Lung (tissue), 12 donors: ENCODE measurements around the gene PEX14. TPM values are rescaled to one million over a fixed set of nuclear protein-coding genes. Genes with fewer than 3 reads are reported as not detected.
"Not testable (repeated sequence)": the region's sequence is repeated elsewhere in the genome, so short reads cannot be mapped to it uniquely, and the experiment has no call there.

Source experiments
- ATAC-seq: fragments of 200-7000 bp; cut with Tn5 transposase; one replicate; pipeline ENCODE4 v1.9.1; 2020; ENCODE audit warnings: moderate number of reproducible peaks; ENCODE audit not compliant: insufficient read depth, low FRiP score
- DNase-seq, 3 donors: peaks; one replicate each; pipeline ENCODE4 v3.0.0-alpha.2; 2013 to 2017
- H3K27ac ChIP-seq, 2 donors: one replicate each; pipeline ENCODE4 v1.5.1; 2013; ENCODE audit warnings: mild to moderate bottlenecking in 2 of 2, moderate library complexity in 2 of 2, control low read depth in 1 of 2, inconsistent platforms in 1 of 2, low read depth in 1 of 2, low read length in 1 of 2
- H3K27me3 ChIP-seq, 3 donors: one replicate each; pipeline ENCODE4 v1.5.1; 2013; ENCODE audit warnings: low read length in 2 of 3; ENCODE audit not compliant: control insufficient read depth in 3 of 3, insufficient read depth in 3 of 3
- H3K36me3 ChIP-seq, 4 donors: one replicate each; pipeline ENCODE4 v1.5.1; 2013; ENCODE audit warnings: low read length in 4 of 4, mild to moderate bottlenecking in 1 of 4, moderate library complexity in 1 of 4; ENCODE audit not compliant: control insufficient read depth in 4 of 4, insufficient read depth in 4 of 4
- H3K4me1 ChIP-seq, 5 donors: one replicate each; pipeline ENCODE4 v1.5.1; 2013; ENCODE audit warnings: low read length in 5 of 5, mild to moderate bottlenecking in 2 of 5, moderate library complexity in 1 of 5; ENCODE audit not compliant: control insufficient read depth in 5 of 5, insufficient read depth in 5 of 5
- H3K4me3 ChIP-seq: one replicate; pipeline ENCODE4 v1.5.1; 2013; ENCODE audit warnings: mild to moderate bottlenecking, control low read depth, moderate library complexity
- H3K9ac ChIP-seq, 2 donors: one replicate each; pipeline ENCODE4 v1.5.1; 2013; ENCODE audit warnings: low read length in 2 of 2, control low read depth in 1 of 2; ENCODE audit not compliant: insufficient read depth in 1 of 2
- H3K9me3 ChIP-seq, 4 donors: one replicate each; pipeline ENCODE4 v1.5.1; 2013; ENCODE audit warnings: low read length in 3 of 4, mild to moderate bottlenecking in 1 of 4, moderate library complexity in 1 of 4; ENCODE audit not compliant: control insufficient read depth in 4 of 4, insufficient read depth in 3 of 4
- CTCF ChIP-seq: IDR thresholded peaks from 2 replicates; pipeline ENCODE4 v1.5.1; 2012; ENCODE audit warnings: mild to moderate bottlenecking; ENCODE audit errors: control extremely low read depth, extremely low read depth
- WGBS, 2 donors: extraction: QIAGEN DNeasy Blood & Tissue Kit; methylation state at CpG; one replicate each; pipeline ENCODE4 v1.1.7; 2013; 5-methylcytosine and 5-hydroxymethylcytosine counted together
- polyA plus RNA-seq, 2 donors: library from polyadenylated mRNA; stranded (reverse); fragments of 200-250 nt; gene quantifications; one replicate each; pipeline ENCODE4 v1.2.1, GENCODE V29; 2013
- total RNA-seq, 2 donors: library from RNA; depleted of rRNA in 1 of 2; stranded (reverse); fragments of >200 nt in 1 of 2; gene quantifications; one replicate each; pipeline ENCODE4 v1.2.1, GENCODE V29; 2014 to 2021
- donor health status: control.
- donor health status: control.
- donor health status: Bipolar disorder and iron deficiency.
- donor health status: healthy.
- donor health status: DM: yes; HTN: yes; CAD: no.

The PEX14 gene
- total and polyA plus RNA-seq, 4 donors, result 18.1 to 29.2 (median 20.8) TPM

- Histone ChIP-seq H3K36me3 (peaks cover under 1 to 11% (median 10%) of the 10 kb centered on the region in 4 donors), H3K27ac (peak overlapping the region in 1 of 2 donors; percentile 84), H3K27me3 (no peaks in the 10 kb centered on the region), H3K4me3 (peak overlapping the region; percentile 87), H3K9ac (peak overlapping the region; percentile 34 to 55), H3K9me3 (no peaks in the 10 kb centered on the region), H3K4me1 (peaks cover 2 to 18% (median 5%) of the 10 kb centered on the region in 5 donors)
- 11 to 13% methylated on average over 23 of the region's 23 CpGs for WGBS, 2 donors
- TF ChIP-seq CTCF, result no peak
- no peak for ATAC-seq
- peak in 1 of 3 donors; percentile 24 for DNase-seq
Observed at GRCh38 chr1:10471411-10472219, 3.1 kb upstream of the PEX14 start.

GRCh38 chr1:10472220-10473144 is 2.3 kb upstream of the PEX14 start, which contains the start of gene DFFA:
Gene DFFA, minus strand, starts transcription at chr1:10472529. Its CDS starts 71 bp downstream, at chr1:10472458.
- no peak for TF ChIP-seq CTCF
- no peaks in the 10 kb centered on the region for H3K27me3 ChIP-seq
- peaks cover 0 to 9% (median 7%) of the 10 kb centered on the region in 4 donors for H3K36me3 ChIP-seq
- peak within 1 kb of the TSS; percentile 87 for H3K4me3 ChIP-seq
- peak; percentile 96 to 98 (median 97) for DNase-seq
- WGBS, 2 donors, result 1 to 2% methylated on average over 59 of the region's 59 CpGs
- peak; percentile 85 for ATAC-seq
- peak within 1 kb of the TSS in 1 of 2 donors; percentile 84 for H3K27ac ChIP-seq
- peak within 1 kb of the TSS; percentile 34 to 55 for H3K9ac ChIP-seq
- H3K4me1 ChIP-seq, result peaks cover 2 to 18% (median 5%) of the 10 kb centered on the region in 5 donors
- no peaks in the 10 kb centered on the region for H3K9me3 ChIP-seq

- DNase-seq, result no peak
- H3K4me3 ChIP-seq, result no peak overlapping the region
- no peak overlapping the region for H3K27ac ChIP-seq
- no peaks in the 10 kb centered on the region for H3K9me3 ChIP-seq
- no peak overlapping the region for H3K9ac ChIP-seq
- no peak for TF ChIP-seq CTCF
- WGBS, 2 donors, result 89 to 90% methylated on average over 23 of the region's 23 CpGs
- H3K4me1 ChIP-seq, result peaks cover 2 to 18% (median 5%) of the 10 kb centered on the region in 5 donors
- H3K36me3 ChIP-seq, result peaks cover 0 to 3% (median 2%) of the 10 kb centered on the region in 4 donors
- no peaks in the 10 kb centered on the region for H3K27me3 ChIP-seq
- no peak for ATAC-seq
Observed at GRCh38 chr1:10473145-10473765, 1.5 kb upstream of the PEX14 start.

- not testable (repeated sequence) for DNase-seq, H3K36me3 ChIP-seq, H3K9ac ChIP-seq, H3K9me3 ChIP-seq, H3K27me3 ChIP-seq, H3K4me3 ChIP-seq, ATAC-seq
- peaks cover 2 to 18% (median 6%) of the 10 kb centered on the region in 5 donors for H3K4me1 ChIP-seq
- H3K27ac ChIP-seq, result peak overlapping the region in 1 of 2 donors; percentile 48
- 93% methylated on average over 10 of the region's 10 CpGs for WGBS, 2 donors
Observed at GRCh38 chr1:10474309-10474612, 489 bp upstream of the PEX14 start.
